Activated CD8-positive, alpha-beta T cell treated with anti-CD3 and anti-CD28 coated beads for 36 hours (primary cell): ENCODE results near the gene RPL9. TPM values are rescaled to one million over a fixed set of nuclear protein-coding genes. Genes with fewer than 3 reads are reported as not detected.

Source experiments
- ATAC-seq: fragments of 200-7000 bp; cut with Tn5 transposase; one replicate; pipeline ENCODE4 v1.10.0; 2021; ENCODE audit warnings: mild to moderate bottlenecking, moderate library complexity
- CTCF ChIA-PET: fragments of 350-600 bp; sonication (Branson Sonifier 250); formaldehyde crosslinking; loops from one replicate; lab custom pipeline; 2021; ENCODE audit warnings: antibody characterized with exemption; lab: Charles Lee
- POLR2A ChIA-PET: fragments of 350-600 bp; sonication (Branson Sonifier 250); formaldehyde crosslinking; loops from one replicate; lab custom pipeline; 2021; ENCODE audit warnings: antibody characterized with exemption; lab: Charles Lee
- DNase-seq: peaks from one replicate; pipeline ENCODE4 v3.0.0-alpha.2; 2020
- H3K27ac Mint-ChIP-seq: one replicate; pipeline ENCODE4 v1.8.0; 2021; ENCODE audit warnings: mild to moderate bottlenecking, mixed read lengths
- H3K27me3 Mint-ChIP-seq: one replicate; pipeline ENCODE4 v1.8.0; 2021; ENCODE audit warnings: mixed read lengths
- H3K36me3 Mint-ChIP-seq: one replicate; pipeline ENCODE4 v1.8.0; 2021; ENCODE audit warnings: low read depth, mixed read lengths
- H3K4me1 Mint-ChIP-seq: one replicate; pipeline ENCODE4 v1.8.0; 2021; ENCODE audit warnings: low read depth, mixed read lengths
- H3K4me3 Mint-ChIP-seq: one replicate; pipeline ENCODE4 v1.8.0; 2021; ENCODE audit warnings: mild to moderate bottlenecking, moderate library complexity, mixed read lengths
- H3K9me3 Mint-ChIP-seq: one replicate; pipeline ENCODE4 v1.8.0; 2021; ENCODE audit warnings: mixed read lengths
- CTCF ChIP-seq: fragments of 200-600 bp; IDR thresholded peaks from one replicate; pipeline ENCODE4 v1.8.0; 2022; ENCODE audit warnings: antibody characterized with exemption, mild to moderate bottlenecking
- intact Hi-C: fragments of 100-400 bp; cut with micrococcal nuclease; formaldehyde crosslinking; loops from one replicate; pipeline ENCODE4 v1.10.0; 2022
- total RNA-seq, 2 experiments: library from RNA; stranded (reverse); gene quantifications; one replicate each; pipeline ENCODE4 v1.2.3, GENCODE V29; 2021

RPL9 gene
- total RNA-seq, 2 experiments from 2014 or later = 2,605 to 2,684 TPM

GRCh38 chr4:39456946-39457763 is 1.6 kb downstream of the RPL9 start:
- DNase-seq (no peak), ATAC-seq (no peak)
- Mint-ChIP-seq H3K27me3 (no peaks in the 10 kb centered on the region), H3K36me3 (peaks cover 85% of the 10 kb centered on the region), H3K4me1 (peaks cover 58% of the 10 kb centered on the region), H3K27ac (peak overlapping the region; percentile 100), H3K4me3 (peak overlapping the region; percentile 98), H3K9me3 (no peaks in the 10 kb centered on the region)
- intact Hi-C loops = no loop called here
- ChIA-PET POLR2A (interaction anchor here (0.7 to 5.5 kb wide), 7 partner anchors 9 to 219 kb away, joined by 3 to 46 read pairs (median 12); partner anchors contain the start of genes RFC1 and SMIM14), CTCF (interaction anchor here (4.3 kb wide), 1 partner anchor 12 kb away, joined by 31 read pairs; no protein-coding TSS in a partner anchor)
- TF ChIP-seq CTCF = no peak

GRCh38 chr4:39455486-39455885 is 3.2 kb downstream of the RPL9 start:
- no peaks in the 10 kb centered on the region for H3K27me3 Mint-ChIP-seq
- CTCF ChIA-PET = interaction anchor here (0.6 to 1.6 kb wide), 2 partner anchors 14 to 753 kb away, joined by 3 to 9 read pairs; no protein-coding TSS in a partner anchor
- peak overlapping the region; percentile 30 for H3K27ac Mint-ChIP-seq
- H3K4me3 Mint-ChIP-seq = peak overlapping the region; percentile 98
- no peaks in the 10 kb centered on the region for H3K9me3 Mint-ChIP-seq
- intact Hi-C loops = no loop called here
- H3K36me3 Mint-ChIP-seq = peaks cover 89% of the 10 kb centered on the region
- ATAC-seq (no peak), DNase-seq (no peak)
- POLR2A ChIA-PET = interaction anchor here (0.6 to 5.5 kb wide), 3 partner anchors 8 to 101 kb away, joined by 3 to 46 read pairs (median 3); no protein-coding TSS in a partner anchor
- TF ChIP-seq CTCF = no peak
- H3K4me1 Mint-ChIP-seq = peaks cover 53% of the 10 kb centered on the region

- peaks cover 53% of the 10 kb centered on the region for H3K4me1 Mint-ChIP-seq
- TF ChIP-seq CTCF = no peak
These were observed 5.0 kb downstream of the RPL9 start for GRCh38 chr4:39453738-39454137.

GRCh38 chr4:39452860-39453587 is 5.7 kb downstream of the RPL9 start:
- Mint-ChIP-seq H3K9me3 (no peaks in the 10 kb centered on the region), H3K36me3 (peaks cover 76% of the 10 kb centered on the region), H3K27me3 (no peaks in the 10 kb centered on the region), H3K27ac (peak overlapping the region; percentile 49), H3K4me3 (no peak overlapping the region), H3K4me1 (peaks cover 60% of the 10 kb centered on the region)
- intact Hi-C loops = no loop called here
- POLR2A ChIA-PET = interaction anchor here (0.7 to 1.4 kb wide), 3 partner anchors 10 to 136 kb away, joined by 3 to 4 read pairs (median 3); no protein-coding TSS in a partner anchor
- DNase-seq = no peak
- no peak for TF ChIP-seq CTCF
- ATAC-seq = no peak
- CTCF ChIA-PET = interaction anchor here (0.9 to 1.2 kb wide), 3 partner anchors 8 to 16 kb away, joined by 3 to 6 read pairs (median 4); no protein-coding TSS in a partner anchor

More at GRCh38 chr4:39453738-39454137, 5.0 kb downstream of the RPL9 start:
- H3K27ac Mint-ChIP-seq = peak overlapping the region; percentile 49
- ATAC-seq (no peak), DNase-seq (no peak)
- no peak overlapping the region for H3K4me3 Mint-ChIP-seq
- intact Hi-C loops = no loop called here
- H3K9me3 Mint-ChIP-seq = no peaks in the 10 kb centered on the region
- H3K27me3 Mint-ChIP-seq = no peaks in the 10 kb centered on the region
- ChIA-PET CTCF (interaction anchor here (1.2 to 1.3 kb wide), 2 partner anchors 9 to 15 kb away, joined by 3 to 4 read pairs; no protein-coding TSS in a partner anchor), POLR2A (interaction anchor here (0.7 to 1.5 kb wide), 4 partner anchors 9 to 100 kb away, joined by 3 to 6 read pairs (median 4); partner anchors contain the start of gene RFC1)
- peaks cover 83% of the 10 kb centered on the region for H3K36me3 Mint-ChIP-seq
